Measurements from ENCODE around the gene FAM50A.

DNA sequence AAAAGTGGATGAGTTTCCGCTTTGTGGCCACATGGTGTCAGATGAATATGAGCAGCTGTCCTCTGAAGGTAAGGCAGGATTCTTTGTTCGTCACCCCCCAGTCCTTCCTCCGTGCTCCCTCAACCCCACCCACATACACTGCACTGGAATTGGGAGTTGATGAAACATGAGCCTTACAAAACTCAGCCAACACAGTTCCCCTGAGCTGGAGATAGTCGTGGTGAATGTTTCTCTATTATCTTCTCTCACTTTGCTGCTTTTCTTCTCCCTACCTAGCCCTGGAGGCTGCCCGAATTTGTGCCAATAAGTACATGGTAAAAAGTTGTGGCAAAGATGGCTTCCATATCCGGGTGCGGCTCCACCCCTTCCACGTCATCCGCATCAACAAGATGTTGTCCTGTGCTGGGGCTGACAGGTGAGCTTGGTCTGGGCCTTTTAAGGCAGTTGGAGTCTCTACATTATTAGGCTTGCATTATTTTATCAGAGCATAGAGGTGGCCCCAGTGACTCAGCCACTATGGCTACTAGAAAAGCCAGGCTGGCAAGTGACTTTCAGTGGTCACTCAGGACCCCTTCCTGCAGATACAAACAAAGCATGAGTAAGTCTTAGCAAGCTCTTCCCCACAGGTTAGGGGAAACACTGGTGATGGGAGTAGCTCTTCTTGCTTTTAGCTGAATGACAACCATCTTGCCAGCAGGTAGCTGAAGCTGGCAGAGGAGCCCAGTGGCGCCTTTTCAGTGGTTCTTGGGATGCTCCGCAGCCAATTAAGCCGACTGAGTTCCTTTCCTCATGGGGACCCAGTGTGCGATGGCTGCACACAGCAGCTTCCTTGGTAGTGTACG is 44.2 kb upstream of the FAM50A start:
- TF ChIP-seq, protein P1, sequence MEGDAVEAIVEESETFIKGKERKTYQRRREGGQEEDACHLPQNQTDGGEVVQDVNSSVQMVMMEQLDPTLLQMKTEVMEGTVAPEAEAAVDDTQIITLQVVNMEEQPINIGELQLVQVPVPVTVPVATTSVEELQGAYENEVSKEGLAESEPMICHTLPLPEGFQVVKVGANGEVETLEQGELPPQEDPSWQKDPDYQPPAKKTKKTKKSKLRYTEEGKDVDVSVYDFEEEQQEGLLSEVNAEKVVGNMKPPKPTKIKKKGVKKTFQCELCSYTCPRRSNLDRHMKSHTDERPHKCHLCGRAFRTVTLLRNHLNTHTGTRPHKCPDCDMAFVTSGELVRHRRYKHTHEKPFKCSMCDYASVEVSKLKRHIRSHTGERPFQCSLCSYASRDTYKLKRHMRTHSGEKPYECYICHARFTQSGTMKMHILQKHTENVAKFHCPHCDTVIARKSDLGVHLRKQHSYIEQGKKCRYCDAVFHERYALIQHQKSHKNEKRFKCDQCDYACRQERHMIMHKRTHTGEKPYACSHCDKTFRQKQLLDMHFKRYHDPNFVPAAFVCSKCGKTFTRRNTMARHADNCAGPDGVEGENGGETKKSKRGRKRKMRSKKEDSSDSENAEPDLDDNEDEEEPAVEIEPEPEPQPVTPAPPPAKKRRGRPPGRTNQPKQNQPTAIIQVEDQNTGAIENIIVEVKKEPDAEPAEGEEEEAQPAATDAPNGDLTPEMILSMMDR (IDR thresholded peaks at IDR 0.05): no peak
- TF ChIP-seq POLR2A (IDR thresholded peaks at IDR 0.05) (no peak), EP300 (IDR thresholded peaks at IDR 0.05; ENCODE audit: low read depth) (no peak), POLR2AphosphoS5 (IDR thresholded peaks at IDR 0.05) (no peak)
